Calu3 (cell line): ENCODE data around the gene MON2. TPM values are rescaled to one million over a fixed set of nuclear protein-coding genes. Genes with fewer than 3 reads are reported as not detected.

Experiments used
- BruUV-seq: library from RNA; stranded (reverse); fragments of 400-500 nt; replicated peaks from 2 replicates; lab custom pipeline; 2021; lab: Mats Ljungman, UMichigan
- CTCF ChIA-PET: fragments of 300-600 bp; sonication (Branson Sonifier 250); formaldehyde crosslinking; loops from one replicate; lab custom pipeline; 2022; ENCODE audit warnings: antibody characterized with exemption; lab: Charles Lee
- DNase-seq: peaks from one replicate; pipeline ENCODE4 v3.0.0; 2022
- H3K27ac Mint-ChIP-seq: one replicate; pipeline ENCODE4 v1.8.0; 2022; ENCODE audit warnings: mixed read lengths; ENCODE audit not compliant: unreplicated experiment
- H3K27me3 Mint-ChIP-seq: one replicate; pipeline ENCODE4 v1.8.0; 2022; ENCODE audit warnings: mixed read lengths; ENCODE audit not compliant: unreplicated experiment
- H3K36me3 Mint-ChIP-seq: one replicate; pipeline ENCODE4 v1.8.0; 2022; ENCODE audit warnings: mild to moderate bottlenecking, moderate library complexity, mixed read lengths; ENCODE audit not compliant: insufficient read depth, unreplicated experiment
- H3K4me1 Mint-ChIP-seq: one replicate; pipeline ENCODE4 v1.8.0; 2022; ENCODE audit warnings: mild to moderate bottlenecking, low read depth, mixed read lengths; ENCODE audit not compliant: unreplicated experiment
- H3K4me3 Mint-ChIP-seq: one replicate; pipeline ENCODE4 v1.8.0; 2022; ENCODE audit warnings: mild to moderate bottlenecking, low read depth, moderate library complexity, mixed read lengths; ENCODE audit not compliant: unreplicated experiment
- H3K9me3 Mint-ChIP-seq: one replicate; pipeline ENCODE4 v1.8.0; 2022; ENCODE audit warnings: low read depth, mixed read lengths; ENCODE audit not compliant: unreplicated experiment
- CTCF ChIP-seq: fragments of 200-600 bp; IDR thresholded peaks from one replicate; pipeline ENCODE4 v1.8.0; 2022; ENCODE audit warnings: antibody characterized with exemption; ENCODE audit not compliant: unreplicated experiment
- intact Hi-C: fragments of 100-400 bp; cut with micrococcal nuclease; formaldehyde crosslinking; loops from one replicate; pipeline ENCODE4 v1.10.0; 2022; ENCODE audit not compliant: unreplicated experiment
- total RNA-seq: library from RNA; stranded (reverse); gene quantifications from 2 replicates; pipeline ENCODE4 v1.2.3, GENCODE V29; 2022

The MON2 gene
- total RNA-seq, 1 experiment from 2014 or later = 46.7 TPM

GRCh38 chr12:62584619-62585018, 118.0 kb downstream of the MON2 start:
- Mint-ChIP-seq H3K27me3 (no peaks in the 10 kb centered on the region), H3K4me1 (no peaks in the 10 kb centered on the region), H3K9me3 (no peaks in the 10 kb centered on the region), H3K27ac (no peak overlapping the region), H3K4me3 (no peak overlapping the region), H3K36me3 (peaks cover 5% of the 10 kb centered on the region)
- intact Hi-C loops = loop anchor here (5.0 to 10.0 kb wide), 3 partner anchors 147 to 483 kb away; no protein-coding TSS in a partner anchor
- CTCF ChIA-PET = interaction anchor here (0.7 kb wide), 1 partner anchor 122 kb away, joined by 6 read pairs; no protein-coding TSS in a partner anchor
- BruUV-seq = no TSS peak
- no peak for DNase-seq
- no peak for TF ChIP-seq CTCF

GRCh38 chr12:62586850-62587249, 120.2 kb downstream of the MON2 start:
- no peaks in the 10 kb centered on the region for H3K4me1 Mint-ChIP-seq
- H3K36me3 Mint-ChIP-seq = peaks cover 5% of the 10 kb centered on the region
- H3K9me3 Mint-ChIP-seq = no peaks in the 10 kb centered on the region
- no peak overlapping the region for H3K27ac Mint-ChIP-seq
- H3K27me3 Mint-ChIP-seq = no peaks in the 10 kb centered on the region
- CTCF ChIA-PET = interaction anchor here (0.7 kb wide), 1 partner anchor 217 kb away, joined by 3 read pairs; no protein-coding TSS in a partner anchor
- intact Hi-C loops = loop anchor here (10.0 kb wide), 1 partner anchor 398 kb away; no protein-coding TSS in a partner anchor
- H3K4me3 Mint-ChIP-seq = no peak overlapping the region
- no peak for DNase-seq
- no TSS peak for BruUV-seq
- TF ChIP-seq CTCF = no peak

DNA sequence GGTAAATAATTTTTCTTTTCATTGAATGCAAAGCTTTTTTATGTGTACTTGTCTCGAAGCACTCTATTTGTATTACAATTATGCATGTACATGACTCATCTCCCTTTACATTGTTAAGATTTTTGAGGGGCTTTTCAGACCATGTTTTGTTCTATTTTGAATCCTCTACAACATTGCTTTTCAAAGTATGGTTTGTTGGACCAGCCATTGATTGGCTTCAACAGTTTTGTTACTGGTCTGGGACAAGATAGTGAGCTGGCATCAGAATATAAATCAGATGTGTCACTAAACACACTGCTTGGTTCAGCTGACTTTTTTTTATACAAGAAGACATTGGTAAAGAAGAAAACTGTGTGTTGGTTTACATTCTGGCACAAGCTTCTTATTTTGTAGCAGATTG, 122.3 kb downstream of the MON2 start:
- intact Hi-C loops = loop anchor here (10.0 kb wide), 1 partner anchor 396 kb away; no protein-coding TSS in a partner anchor
- H3K27ac Mint-ChIP-seq = no peak overlapping the region

GRCh38 chr12:62597253-62597652, 130.6 kb downstream of the MON2 start:
- no peak for TF ChIP-seq CTCF
- DNase-seq = no peak
- CTCF ChIA-PET = no interaction called here
- no peaks in the 10 kb centered on the region for H3K4me1 Mint-ChIP-seq
- peaks cover 14% of the 10 kb centered on the region for H3K36me3 Mint-ChIP-seq
- no peaks in the 10 kb centered on the region for H3K27me3 Mint-ChIP-seq
- no peaks in the 10 kb centered on the region for H3K9me3 Mint-ChIP-seq
- H3K27ac Mint-ChIP-seq = no peak overlapping the region
- no TSS peak for BruUV-seq
- intact Hi-C loops = no loop called here
- no peak overlapping the region for H3K4me3 Mint-ChIP-seq

More for the DNA sequence above, 122.3 kb downstream of the MON2 start:
- CTCF ChIA-PET = interaction anchor here (0.9 kb wide), 1 partner anchor 154 kb away, joined by 3 read pairs; no protein-coding TSS in a partner anchor
- TF ChIP-seq CTCF = no peak
- Mint-ChIP-seq H3K4me1 (no peaks in the 10 kb centered on the region), H3K4me3 (no peak overlapping the region), H3K27me3 (no peaks in the 10 kb centered on the region), H3K9me3 (no peaks in the 10 kb centered on the region), H3K36me3 (peaks cover 5% of the 10 kb centered on the region)
- no peak for DNase-seq
- BruUV-seq = no TSS peak
